ENCODE measurements around the gene ZNF518B. TPM values are rescaled to one million over a fixed set of nuclear protein-coding genes. Genes with fewer than 3 reads are reported as not detected.
A peak's percentile ranks its signal among the peaks of the same experiment; 100 is the strongest.
"Not testable (repeated sequence)": the region's sequence is repeated elsewhere in the genome, so short reads cannot be mapped to it uniquely, and the experiment has no call there.

ZNF518B gene
- polyA plus RNA-seq, 3 donors: 30.6 to 38.2 (median 30.9) TPM

- peak; percentile 50 to 73 (median 67) for DNase-seq (ENCODE audit: extremely low read depth in 1 of 11, low read depth in 9 of 11, low spot score in 4 of 11)
Measured at GRCh38 chr4:10461091-10461849, 4.0 kb upstream of the ZNF518B start.

GRCh38 chr4:10460313-10461047 is 3.3 kb upstream of the ZNF518B start:
- no peak for DNase-seq (ENCODE audit: extremely low read depth in 1 of 11, low read depth in 9 of 11, low spot score in 4 of 11)

- no peak for DNase-seq (ENCODE audit: extremely low read depth in 1 of 11, low read depth in 9 of 11, low spot score in 4 of 11)
Measured at GRCh38 chr4:10459305-10459704, 2.1 kb upstream of the ZNF518B start.

- no peak for DNase-seq (ENCODE audit: extremely low read depth in 1 of 11, low read depth in 9 of 11, low spot score in 4 of 11)
Measured at GRCh38 chr4:10458177-10458576, 951 bp upstream of the ZNF518B start.

- peak in 8 of 11 donors; percentile 15 to 49 (median 38) for DNase-seq (ENCODE audit: extremely low read depth in 1 of 11, low read depth in 9 of 11, low spot score in 4 of 11)
Measured at GRCh38 chr4:10456595-10457254, 501 bp downstream of the ZNF518B start.

GRCh38 chr4:10456260-10456594 is 999 bp downstream of the ZNF518B start:
- DNase-seq (ENCODE audit: extremely low read depth in 1 of 11, low read depth in 9 of 11, low spot score in 4 of 11): no peak

GRCh38 chr4:10455133-10455532 is 2.1 kb downstream of the ZNF518B start:
- no peak for DNase-seq (ENCODE audit: extremely low read depth in 1 of 11, low read depth in 9 of 11, low spot score in 4 of 11)

- no peak for DNase-seq (ENCODE audit: extremely low read depth in 1 of 11, low read depth in 9 of 11, low spot score in 4 of 11)
Measured at GRCh38 chr4:10454726-10455125, 2.5 kb downstream of the ZNF518B start.

- no peak for DNase-seq (ENCODE audit: extremely low read depth in 1 of 11, low read depth in 9 of 11, low spot score in 4 of 11)
Measured at GRCh38 chr4:10454121-10454520, 3.1 kb downstream of the ZNF518B start.

GRCh38 chr4:10448991-10449390 is 8.2 kb downstream of the ZNF518B start:
- DNase-seq (ENCODE audit: extremely low read depth in 1 of 11, low read depth in 9 of 11, low spot score in 4 of 11): no peak

GRCh38 chr4:10442976-10443375 is 14.2 kb downstream of the ZNF518B start:
- no peak for DNase-seq (ENCODE audit: extremely low read depth in 1 of 11, low read depth in 9 of 11, low spot score in 4 of 11)

- DNase-seq (ENCODE audit: extremely low read depth in 1 of 11, low read depth in 9 of 11, low spot score in 4 of 11): no peak
Measured at GRCh38 chr4:10441512-10441911, 15.7 kb downstream of the ZNF518B start.

- DNase-seq (ENCODE audit: extremely low read depth in 1 of 11, low read depth in 9 of 11, low spot score in 4 of 11): no peak
Measured at GRCh38 chr4:10438924-10439323, 18.3 kb downstream of the ZNF518B start.

- DNase-seq (ENCODE audit: extremely low read depth in 1 of 11, low read depth in 9 of 11, low spot score in 4 of 11): no peak
Measured at GRCh38 chr4:10437735-10438134, 19.5 kb downstream of the ZNF518B start.

GRCh38 chr4:10427680-10428079 is 29.5 kb downstream of the ZNF518B start:
- not testable (repeated sequence) for DNase-seq (ENCODE audit: extremely low read depth in 1 of 11, low read depth in 9 of 11, low spot score in 4 of 11)

- no peak for DNase-seq (ENCODE audit: extremely low read depth in 1 of 11, low read depth in 9 of 11, low spot score in 4 of 11)
Measured at GRCh38 chr4:10421344-10422055, 35.7 kb downstream of the ZNF518B start.

GRCh38 chr4:10417740-10418139 is 39.5 kb downstream of the ZNF518B start:
- DNase-seq (ENCODE audit: extremely low read depth in 1 of 11, low read depth in 9 of 11, low spot score in 4 of 11): no peak

GRCh38 chr4:10416441-10416840 is 40.8 kb downstream of the ZNF518B start:
- DNase-seq (ENCODE audit: extremely low read depth in 1 of 11, low read depth in 9 of 11, low spot score in 4 of 11): no peak

- no peak for DNase-seq (ENCODE audit: extremely low read depth in 1 of 11, low read depth in 9 of 11, low spot score in 4 of 11)
Measured at GRCh38 chr4:10413177-10413576, 44.0 kb downstream of the ZNF518B start.

- no peak for DNase-seq (ENCODE audit: extremely low read depth in 1 of 11, low read depth in 9 of 11, low spot score in 4 of 11)
Measured at GRCh38 chr4:10405672-10406071, 51.6 kb downstream of the ZNF518B start.

Measured in renal cortex interstitium (tissue), 11 donors.